Hepatic stellate cell (primary cell): ENCODE measurements around the gene CAPN10.
A peak's percentile ranks its signal among the peaks of the same experiment; 100 is the strongest.

Experiments
- DNase-seq: peaks from one replicate; pipeline ENCODE4 v3.0.0; 2011; ENCODE audit warnings: low spot score

CAPN10 gene

GRCh38 chr2:240624011-240624949 is 37.7 kb downstream of the CAPN10 start:
- DNase-seq = no peak

- DNase-seq = peak; percentile 56
Measured at GRCh38 chr2:240624950-240625621, 38.6 kb downstream of the CAPN10 start, which contains the start of gene GPR35. TSS of gene GPR35 (plus strand) at chr2:240625480. CDS start at chr2:240629953, 4,473 bp downstream.

GRCh38 chr2:240626531-240627300 is 40.2 kb downstream of the CAPN10 start:
- DNase-seq = no peak

- no peak for DNase-seq
Measured at GRCh38 chr2:240627736-240628506, 41.4 kb downstream of the CAPN10 start.

GRCh38 chr2:240628507-240628807 is 41.9 kb downstream of the CAPN10 start:
- DNase-seq = no peak

- DNase-seq = no peak
Measured at GRCh38 chr2:240628808-240629618, 42.5 kb downstream of the CAPN10 start.

GRCh38 chr2:240629619-240629967 is 43.1 kb downstream of the CAPN10 start:
- DNase-seq = no peak

GRCh38 chr2:240629968-240630770 is 43.6 kb downstream of the CAPN10 start:
- DNase-seq = no peak

- no peak for DNase-seq
Measured at GRCh38 chr2:240630771-240631547, 44.4 kb downstream of the CAPN10 start.

- DNase-seq = no peak
Measured at GRCh38 chr2:240631548-240632305, 45.2 kb downstream of the CAPN10 start.

GRCh38 chr2:240632306-240632721 is 45.8 kb downstream of the CAPN10 start:
- DNase-seq = no peak

- no peak for DNase-seq
Measured at GRCh38 chr2:240635121-240635997, 48.8 kb downstream of the CAPN10 start.

- DNase-seq = no peak
Measured at GRCh38 chr2:240635998-240636547, 49.5 kb downstream of the CAPN10 start.

- DNase-seq = no peak
Measured at GRCh38 chr2:240636563-240637115, 50.1 kb downstream of the CAPN10 start.

- DNase-seq = no peak
Measured at GRCh38 chr2:240637116-240637900, 50.8 kb downstream of the CAPN10 start.

GRCh38 chr2:240637901-240638345 is 51.4 kb downstream of the CAPN10 start:
- DNase-seq = no peak
